ENCODE data around the gene SLAMF7. TPM values are rescaled to one million over a fixed set of nuclear protein-coding genes. Genes with fewer than 3 reads are reported as not detected.

Gene SLAMF7
- total and polyA plus RNA-seq, 10 of the 15 experiments (the other 5 are each of a cell fraction or from before 2014, with no cell fraction given) = 66.6 to 284 (median 108) TPM

- in situ Hi-C loops (cut with MboI) (loop anchor here (5.0 kb wide), 2 partner anchors 52 to 172 kb away; partner anchors contain the start of gene ITLN2), intact Hi-C loops (cut with micrococcal nuclease; ENCODE audit: unreplicated experiment) (loop anchor here (2.0 kb wide), 1 partner anchor 171 kb away; no protein-coding TSS in a partner anchor)
- Histone ChIP-seq H3K9me3 (replicated peaks; ENCODE audit: control insufficient read depth, insufficient read depth, low read length) (no peaks in the 10 kb centered on the region), H3K4me2 (ENCODE audit: control insufficient read depth, insufficient read depth) (no peak overlapping the region), H3K4me3 (no peak overlapping the region), H3K36me3 (ENCODE audit: control insufficient read depth in 2 of 2, insufficient read depth in 2 of 2, low read length in 1 of 2) (no peaks in the 10 kb centered on the region), H3K4me1 (ENCODE audit: control insufficient read depth, insufficient read depth, low read length) (peaks cover 40% of the 10 kb centered on the region), H4K20me1 (ENCODE audit: control insufficient read depth, insufficient read depth) (no peaks in the 10 kb centered on the region), H3K27ac (ENCODE audit: control insufficient read depth, insufficient read depth) (no peak overlapping the region), H2AFZ (ENCODE audit: control insufficient read depth, low read depth, low read length) (no peak overlapping the region), H3K27me3 (replicated peaks in 1 of 2; ENCODE audit: control insufficient read depth in 2 of 2, insufficient read depth in 2 of 2, low read length in 1 of 2) (no peaks in the 10 kb centered on the region), H3K79me2 (ENCODE audit: control insufficient read depth, insufficient read depth, low read length) (no peaks in the 10 kb centered on the region), H3K9ac (ENCODE audit: control insufficient read depth, insufficient read depth, low read length) (no peak overlapping the region)
- TF ChIP-seq MYC (IDR thresholded peaks at IDR 0.05; ENCODE audit: insufficient read depth, insufficient read length, insufficient replicate concordance, low read length, severe bottlenecking) (no peak), SMC3 (IDR thresholded peaks at IDR 0.05; ENCODE audit: borderline replicate concordance, low read length) (peak; percentile 25; the same call in 1 of the 2 replicates), GATAD2B (conservative IDR thresholded peaks at IDR 0.05; ENCODE audit: low read depth) (peak; percentile 48; the same call in 1 of the 2 replicates), NFYA (IDR thresholded peaks at IDR 0.05; ENCODE audit: borderline replicate concordance, low read depth, low read length) (no peak), RAD21 (IDR thresholded peaks at IDR 0.05; ENCODE audit: insufficient read depth, low read depth, low read length) (peak; percentile 64), RUNX3 (IDR thresholded peaks at IDR 0.05; ENCODE audit: low read length) (0 out of 2 replicates have a peak, but pooled peaks have one; percentile 12), CTCF (IDR thresholded peaks at IDR 0.05 in 2 of 3, conservative IDR thresholded peaks at IDR 0.05 in 1 of 3; ENCODE audit: control insufficient read depth in 2 of 3, extremely low read depth in 1 of 3, insufficient read depth in 1 of 3, low read depth in 3 of 3, low read length in 3 of 3) (peak; percentile 42 to 75 (median 66)), YY1 (IDR thresholded peaks at IDR 0.05; ENCODE audit: low read depth, low read length) (peak; percentile 58; the same call in 1 of the 2 replicates)
- SMC1A ChIA-PET (ENCODE audit: uncharacterized antibody, unreplicated experiment) = interaction anchor here (0.6 to 10.8 kb wide), 19 partner anchors 10 to 192 kb away, joined by 3 to 143 read pairs (median 4); partner anchors contain the start of genes CD48, ITLN2, LY9 and SLAMF7
- RAD21 ChIA-PET (ENCODE audit: unreplicated experiment) = interaction anchor here (0.8 to 10.8 kb wide), 14 partner anchors 11 to 211 kb away, joined by 3 to 193 read pairs (median 15); partner anchors contain the start of genes CD244, ITLN2 and LY9
- DNase-seq (ENCODE audit: low read depth, low spot score) (no peak), FAIRE-seq (no peak), ATAC-seq (peak; percentile 41)
- no TSS peak for BruUV-seq (replicated peaks)
- POLR2A ChIA-PET = interaction anchor here (0.7 to 2.7 kb wide), 7 partner anchors 10 to 172 kb away, joined by 3 to 20 read pairs (median 3); partner anchors contain the start of gene SLAMF7
- CTCF ChIA-PET = interaction anchor here (0.5 to 10.9 kb wide), 41 partner anchors 7 to 393 kb away, joined by 3 to 247 read pairs (median 5); partner anchors contain the start of genes CD244, ITLN2 and LY9
- 84% methylated on average over 18 of the region's 18 CpGs for WGBS (ENCODE audit: insufficient coverage, insufficient replicate concordance, low lambda C conversion rate, missing lambda C conversion rate)
Observed at GRCh38 chr1:160779626-160780397, 40.8 kb downstream of the SLAMF7 start.

Data from GM12878 (cell line).